Measurements from ENCODE around the gene NRTN. TPM values are rescaled to one million over a fixed set of nuclear protein-coding genes. Genes with fewer than 3 reads are reported as not detected.
"Not testable (repeated sequence)": the region's sequence is repeated elsewhere in the genome, so short reads cannot be mapped to it uniquely, and the experiment has no call there.

NRTN gene
- total RNA-seq, 2 experiments from 2014 or later: not detected

DNA sequence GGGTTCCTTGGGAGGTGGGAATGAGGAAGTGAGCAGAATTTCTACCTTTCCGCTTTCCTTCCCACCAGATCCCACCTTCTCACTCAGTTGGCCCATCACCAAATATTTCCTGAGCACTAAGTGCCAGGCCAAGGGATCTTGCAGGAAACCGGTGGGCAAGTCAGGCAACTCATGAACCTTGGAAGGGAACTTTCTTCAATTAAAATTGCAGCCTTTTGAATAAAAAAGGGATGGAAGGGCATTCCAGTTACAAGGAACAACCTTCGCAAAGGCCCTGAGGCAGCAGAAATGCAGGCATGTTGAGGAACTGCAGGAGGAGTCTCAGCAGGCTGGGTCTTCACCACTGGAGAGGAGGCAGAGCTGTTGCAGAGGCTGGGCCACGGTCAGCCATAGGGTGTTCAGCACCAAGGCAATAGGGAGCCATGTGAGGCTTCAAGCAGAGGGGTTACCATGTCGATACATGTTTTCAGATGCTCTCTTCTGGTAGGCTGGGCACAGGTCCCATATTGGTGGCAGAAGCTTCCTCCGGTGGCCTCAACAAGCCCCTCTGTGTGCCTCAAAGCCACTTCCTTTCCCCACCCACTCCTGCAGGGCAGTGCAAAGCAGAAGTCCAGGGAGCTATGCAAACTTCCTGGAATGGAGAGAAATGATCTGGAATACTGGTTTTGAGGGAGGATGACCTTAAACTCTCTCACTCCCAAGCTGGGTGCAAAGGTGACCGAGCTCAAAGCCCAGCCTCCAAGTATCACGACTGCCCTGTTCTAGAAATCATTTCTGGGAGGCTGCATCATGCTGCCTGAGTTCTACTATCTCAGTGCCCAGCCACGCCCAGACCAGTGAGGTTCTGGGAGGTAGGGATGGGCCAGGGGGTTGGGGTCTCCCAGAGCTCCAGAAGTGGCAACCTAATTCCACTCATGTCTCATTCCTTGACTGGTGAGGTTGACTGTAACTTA is 34.5 kb downstream of the NRTN start, which contains the start of gene FUT6:
FUT6 (minus strand) TSS at position 638 of the 953 bp plus-strand sequence. CDS start 7,135 bp downstream, outside the sequence.
- no peak for ATAC-seq

DNA sequence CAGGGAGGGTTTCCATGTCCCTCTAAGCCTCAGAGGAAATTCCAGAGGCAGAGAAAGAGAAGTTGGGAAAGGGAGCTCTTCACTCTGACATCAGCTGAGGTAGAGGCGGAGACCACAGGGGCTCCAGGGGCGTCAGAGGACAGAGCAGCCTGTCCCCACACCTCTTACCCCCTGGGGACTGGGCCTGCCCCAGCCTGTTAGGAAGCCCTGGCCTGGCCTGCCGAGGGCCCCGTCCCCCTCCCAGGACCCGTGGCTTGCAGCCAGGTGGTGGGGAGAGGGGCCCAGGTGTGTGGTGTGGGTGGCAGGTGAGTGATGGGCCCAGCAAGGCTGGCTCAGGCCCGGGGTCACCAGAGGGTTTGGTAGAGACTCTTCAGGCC is 36.9 kb downstream of the NRTN start:
- H3K9me3 Mint-ChIP-seq (ENCODE audit: low read depth); H3K27me3 Mint-ChIP-seq; ATAC-seq; H3K4me3 Mint-ChIP-seq; DNase-seq; H3K36me3 Mint-ChIP-seq; CTCF ChIA-PET; H3K27ac Mint-ChIP-seq: not testable (repeated sequence)
- H3K4me1 Mint-ChIP-seq: peaks cover 15% of the 10 kb centered on the region

More for the DNA sequence above, 34.5 kb downstream of the NRTN start, which contains the start of gene FUT6:
- Mint-ChIP-seq H3K36me3 (no peaks in the 10 kb centered on the region), H3K9me3 (ENCODE audit: low read depth) (no peaks in the 10 kb centered on the region), H3K27ac (no peak within 1 kb of the TSS), H3K4me3 (no peak within 1 kb of the TSS), H3K27me3 (peaks cover 3% of the 10 kb centered on the region), H3K4me1 (peaks cover 15% of the 10 kb centered on the region)
- DNase-seq: no peak
- CTCF ChIA-PET: interaction anchor here (0.9 to 1.1 kb wide), 4 partner anchors 10 to 54 kb away, joined by 3 to 5 read pairs (median 4); no protein-coding TSS in a partner anchor

DNA sequence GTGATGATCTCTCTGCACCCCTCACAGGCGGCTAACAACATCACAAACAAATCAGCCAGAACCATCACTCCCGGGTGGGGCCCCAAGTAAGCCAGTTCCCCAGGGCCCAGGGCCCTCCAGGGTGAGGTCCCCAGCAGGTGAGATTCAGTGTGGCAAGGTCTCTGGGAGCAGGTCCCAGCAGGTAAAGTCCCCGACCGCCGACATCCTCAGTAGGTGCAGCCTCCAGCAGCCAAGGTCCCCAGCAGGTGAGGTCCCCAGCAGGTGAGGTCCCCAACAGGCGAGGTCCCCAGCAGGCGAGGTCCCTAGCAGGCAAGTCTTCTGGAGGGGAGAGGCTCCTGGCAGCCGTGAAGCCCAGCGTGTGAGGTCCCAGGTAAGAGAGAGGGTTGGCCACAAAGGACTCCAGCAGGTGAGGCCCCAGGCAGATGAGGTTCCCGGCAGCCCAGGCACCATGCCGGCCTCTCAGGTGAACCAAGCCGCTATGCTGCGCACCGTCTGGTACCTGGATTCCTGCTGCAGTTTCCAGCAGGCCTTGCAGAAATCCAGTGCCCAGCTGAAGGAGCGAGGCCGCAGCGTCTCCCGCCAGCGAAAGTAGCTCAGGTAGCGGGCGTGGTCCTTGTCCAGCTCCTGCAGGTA is 38.5 kb downstream of the NRTN start:
- no peaks in the 10 kb centered on the region for H3K9me3 Mint-ChIP-seq (ENCODE audit: low read depth)
- CTCF ChIA-PET: no interaction called here
- no peak overlapping the region for H3K27ac Mint-ChIP-seq
- ATAC-seq: no peak
- H3K4me1 Mint-ChIP-seq: peaks cover 11% of the 10 kb centered on the region
- H3K27me3 Mint-ChIP-seq: peaks cover 2% of the 10 kb centered on the region
- no peak overlapping the region for H3K4me3 Mint-ChIP-seq
- no peaks in the 10 kb centered on the region for H3K36me3 Mint-ChIP-seq
- DNase-seq: no peak

DNA sequence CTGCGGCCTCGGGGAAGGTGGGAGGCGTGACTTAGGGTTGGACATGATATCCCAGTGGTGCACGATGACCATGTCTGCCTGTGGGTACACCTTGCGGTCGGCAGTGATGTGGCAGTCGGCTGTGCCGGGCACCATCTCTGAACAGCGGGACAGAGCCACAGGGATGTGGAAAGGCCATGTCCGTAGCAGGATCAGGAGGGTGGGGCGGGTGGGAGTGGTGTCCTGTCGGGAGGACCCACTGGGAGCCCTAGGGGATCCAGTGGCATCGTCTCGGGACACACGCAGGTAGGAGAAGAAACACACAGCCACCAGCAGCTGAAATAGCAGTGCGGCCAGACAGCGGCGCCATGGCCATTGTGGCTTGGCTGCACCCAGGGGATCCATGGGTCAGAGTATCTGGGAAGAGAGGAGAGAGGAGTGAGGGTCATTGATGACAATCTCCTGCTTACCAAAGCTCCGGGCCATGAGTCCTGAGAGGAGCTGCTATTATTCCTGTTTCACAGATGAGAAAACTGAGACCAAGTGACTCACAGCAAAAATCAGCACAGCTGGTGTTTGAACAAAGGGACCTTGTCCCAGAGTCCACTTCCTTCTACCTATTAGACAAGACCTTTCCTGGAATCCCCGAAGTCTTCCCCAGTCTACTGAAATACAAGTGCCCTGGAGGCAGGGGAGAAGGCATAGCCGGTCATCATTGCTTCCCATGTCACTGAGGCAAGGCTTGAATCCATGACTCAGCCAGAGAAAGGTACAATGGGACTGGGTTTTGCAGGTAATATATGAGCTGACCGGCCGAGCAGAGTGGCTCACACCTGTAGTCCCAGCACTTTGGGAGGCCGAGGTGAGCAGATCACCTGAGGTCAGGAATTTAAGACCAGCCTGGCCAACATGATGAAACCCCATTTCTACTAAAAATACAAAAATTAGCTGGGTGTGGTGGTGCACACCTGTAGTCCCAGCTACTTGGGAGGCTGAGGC is 39.9 kb downstream of the NRTN start:
- CTCF ChIA-PET: no interaction called here
- no peaks in the 10 kb centered on the region for H3K36me3 Mint-ChIP-seq
- no peaks in the 10 kb centered on the region for H3K27me3 Mint-ChIP-seq
- ATAC-seq (no peak), DNase-seq (no peak)
- peaks cover under 1% of the 10 kb centered on the region for H3K4me1 Mint-ChIP-seq
- H3K27ac Mint-ChIP-seq: no peak overlapping the region
- H3K4me3 Mint-ChIP-seq: no peak overlapping the region
- no peaks in the 10 kb centered on the region for H3K9me3 Mint-ChIP-seq (ENCODE audit: low read depth)

DNA sequence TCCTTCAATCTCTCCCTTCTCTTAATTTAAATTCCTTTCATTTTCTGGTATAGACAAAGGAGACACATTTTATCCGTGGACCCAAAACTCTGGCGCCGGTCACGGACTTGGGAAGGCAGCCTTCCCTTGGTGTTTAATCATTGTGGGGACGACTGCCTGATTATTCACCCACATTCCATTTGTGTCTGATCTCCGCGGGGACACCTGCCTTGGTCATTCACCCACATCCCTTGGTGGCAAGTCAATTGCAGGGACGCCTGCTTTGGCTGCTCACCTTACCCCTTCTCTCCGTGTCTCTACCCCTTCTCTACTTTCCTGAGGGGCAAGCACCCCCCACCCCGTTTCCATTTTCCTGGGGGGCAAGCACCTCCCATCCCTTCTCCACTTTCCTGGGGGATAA is 43.0 kb downstream of the NRTN start:
- H3K4me3 Mint-ChIP-seq; DNase-seq; H3K27ac Mint-ChIP-seq; H3K9me3 Mint-ChIP-seq (ENCODE audit: low read depth); H3K4me1 Mint-ChIP-seq; ATAC-seq; H3K27me3 Mint-ChIP-seq; H3K36me3 Mint-ChIP-seq; CTCF ChIA-PET: not testable (repeated sequence)

DNA sequence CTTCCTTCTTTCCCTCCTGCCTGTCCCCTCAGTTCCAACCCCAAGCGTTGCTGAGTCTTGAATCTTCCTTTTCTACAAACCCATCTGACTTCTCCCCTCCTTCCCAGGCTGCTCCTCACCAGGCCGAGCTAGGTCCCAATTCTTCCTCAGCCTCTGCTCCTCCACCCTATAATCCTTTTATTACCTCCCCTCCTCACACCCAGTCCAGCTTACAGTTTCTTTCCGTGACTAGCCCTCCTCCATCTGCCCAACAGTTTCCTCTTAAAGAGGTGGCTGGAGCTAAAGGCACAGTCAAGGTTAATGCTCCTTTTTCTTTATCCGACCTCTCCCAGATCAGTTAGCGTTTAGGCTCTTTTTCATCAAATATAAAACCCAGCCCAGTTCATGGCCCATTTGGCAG is 43.8 kb downstream of the NRTN start:
- H3K4me3 Mint-ChIP-seq; H3K27me3 Mint-ChIP-seq; DNase-seq; CTCF ChIA-PET; H3K4me1 Mint-ChIP-seq; H3K36me3 Mint-ChIP-seq; ATAC-seq; H3K27ac Mint-ChIP-seq; H3K9me3 Mint-ChIP-seq (ENCODE audit: low read depth): not testable (repeated sequence)

DNA sequence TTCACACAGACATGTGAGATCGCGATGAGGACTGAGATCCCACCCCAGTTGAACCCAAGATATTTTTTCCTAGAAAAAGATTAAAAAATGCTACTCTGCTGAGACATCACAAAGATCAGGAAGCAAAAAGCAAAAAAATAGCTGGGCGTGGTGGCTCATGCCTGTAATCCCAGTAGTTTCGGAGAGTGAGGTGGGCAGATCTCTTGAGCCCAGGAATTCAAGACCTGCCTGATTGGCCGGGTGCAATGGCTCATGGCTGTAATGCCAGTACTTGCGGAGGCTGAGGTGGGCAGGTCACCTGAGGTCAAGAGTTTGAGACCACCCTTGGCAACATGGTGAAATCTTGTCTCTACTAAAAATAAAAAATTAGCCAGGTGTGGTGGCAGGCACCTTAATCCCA is 45.3 kb downstream of the NRTN start:
- no peaks in the 10 kb centered on the region for H3K4me1 Mint-ChIP-seq
- CTCF ChIA-PET: no interaction called here
- ATAC-seq (no peak), DNase-seq (no peak)
- H3K27ac Mint-ChIP-seq: no peak overlapping the region
- H3K36me3 Mint-ChIP-seq: no peaks in the 10 kb centered on the region
- no peaks in the 10 kb centered on the region for H3K9me3 Mint-ChIP-seq (ENCODE audit: low read depth)
- no peaks in the 10 kb centered on the region for H3K27me3 Mint-ChIP-seq
- H3K4me3 Mint-ChIP-seq: no peak overlapping the region

DNA sequence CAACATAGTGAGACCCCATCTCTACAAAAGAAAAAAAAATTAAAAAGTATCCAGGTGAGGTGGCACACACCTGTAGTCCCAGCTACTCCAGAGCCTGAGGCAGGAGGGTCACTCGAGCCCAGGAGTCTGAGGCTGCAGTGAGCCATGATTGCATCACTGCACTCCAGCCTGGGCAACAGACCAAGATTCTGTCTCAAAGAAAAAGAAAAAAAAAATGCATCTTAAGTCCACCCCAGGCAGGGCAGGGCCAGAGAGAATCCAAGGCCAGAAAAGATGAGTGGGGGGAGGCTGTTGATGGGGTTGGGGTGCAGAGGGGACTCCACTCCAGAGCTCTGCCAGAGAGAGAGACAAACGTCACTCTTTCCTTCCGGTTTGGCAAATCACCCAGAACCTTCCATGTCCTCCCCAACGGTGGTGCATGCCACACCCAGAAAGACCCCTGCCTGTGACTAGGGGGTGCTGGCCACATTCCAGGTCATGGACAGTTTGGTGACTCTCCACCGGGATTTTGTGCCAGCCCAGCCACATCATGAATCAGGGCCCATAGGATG is 46.0 kb downstream of the NRTN start:
- DNase-seq: no peak
- Mint-ChIP-seq H3K36me3 (no peaks in the 10 kb centered on the region), H3K27ac (no peak overlapping the region), H3K4me1 (no peaks in the 10 kb centered on the region), H3K27me3 (no peaks in the 10 kb centered on the region), H3K9me3 (ENCODE audit: low read depth) (no peaks in the 10 kb centered on the region), H3K4me3 (no peak overlapping the region)
- CTCF ChIA-PET: no interaction called here
- no peak for ATAC-seq

DNA sequence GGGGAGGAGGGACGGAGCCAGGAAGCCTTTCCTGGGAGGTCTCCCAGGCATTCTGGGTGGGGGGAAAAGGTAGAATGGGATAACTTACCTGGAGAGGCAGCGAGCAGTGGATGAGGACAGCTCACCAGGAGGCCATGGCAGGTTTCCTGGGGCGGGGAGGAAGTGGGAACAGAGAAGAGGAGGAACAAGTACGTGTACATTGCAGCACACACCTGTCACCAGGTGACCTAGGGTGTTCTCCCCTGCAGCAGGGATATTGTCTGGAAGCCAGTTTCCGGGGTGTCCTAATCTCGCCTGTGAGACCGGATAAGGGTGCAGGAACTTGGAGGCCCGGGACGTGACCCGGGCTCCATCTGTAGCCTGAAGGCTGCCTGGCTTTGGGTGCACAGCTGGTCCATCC is 46.4 kb downstream of the NRTN start, which contains the start of gene FUT3:
FUT3 (minus strand) TSS at position 148 of the 400 bp plus-strand sequence.
- Mint-ChIP-seq H3K36me3 (no peaks in the 10 kb centered on the region), H3K27ac (no peak within 1 kb of the TSS), H3K4me1 (no peaks in the 10 kb centered on the region), H3K4me3 (no peak within 1 kb of the TSS), H3K9me3 (ENCODE audit: low read depth) (no peaks in the 10 kb centered on the region), H3K27me3 (no peaks in the 10 kb centered on the region)
- CTCF ChIA-PET: no interaction called here
- no peak for ATAC-seq
- DNase-seq: no peak

DNA sequence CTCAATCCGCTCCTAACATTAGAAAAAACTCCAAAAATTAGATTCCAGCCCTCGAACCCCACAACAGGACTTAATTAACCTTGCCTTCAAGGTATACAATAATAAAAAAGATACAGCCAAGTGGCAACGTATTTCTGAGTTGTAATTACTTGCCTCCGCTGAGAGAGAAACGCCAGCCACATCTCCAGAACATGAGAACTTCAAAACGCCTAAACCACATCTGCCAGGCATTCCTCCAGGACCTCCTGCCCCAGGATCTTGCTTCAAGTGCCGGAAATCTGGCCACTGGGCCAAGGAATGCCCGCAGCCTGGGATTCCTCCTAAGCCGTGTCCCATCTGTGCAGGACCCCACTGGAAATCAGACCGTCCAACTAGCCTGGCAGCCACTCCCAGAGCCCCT is 49.3 kb downstream of the NRTN start:
- H3K4me3 Mint-ChIP-seq; DNase-seq; H3K36me3 Mint-ChIP-seq; CTCF ChIA-PET; H3K27ac Mint-ChIP-seq; ATAC-seq; H3K27me3 Mint-ChIP-seq; H3K9me3 Mint-ChIP-seq (ENCODE audit: low read depth); H3K4me1 Mint-ChIP-seq: not testable (repeated sequence)

DNA sequence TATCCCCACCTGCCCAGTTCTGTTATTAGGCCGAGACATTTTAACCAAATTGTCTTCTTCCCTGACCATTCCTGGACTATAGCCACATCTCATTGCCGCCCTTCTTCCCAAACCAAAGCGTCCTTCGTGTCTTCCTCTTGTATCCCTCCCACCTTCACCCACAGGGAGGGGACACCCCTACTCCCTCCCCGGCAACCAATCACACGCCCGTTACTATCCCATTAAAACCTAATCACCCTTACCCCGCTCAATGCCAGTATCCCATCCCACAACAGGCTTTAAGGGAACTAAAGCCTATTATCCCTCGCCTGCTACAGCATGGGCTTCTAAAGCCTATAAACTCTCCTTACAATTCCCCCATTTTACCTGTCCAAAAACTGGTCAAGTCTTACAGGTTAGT is 50.3 kb downstream of the NRTN start:
- H3K27me3 Mint-ChIP-seq; CTCF ChIA-PET; H3K9me3 Mint-ChIP-seq (ENCODE audit: low read depth); H3K4me3 Mint-ChIP-seq; H3K36me3 Mint-ChIP-seq; DNase-seq; H3K4me1 Mint-ChIP-seq; ATAC-seq; H3K27ac Mint-ChIP-seq: not testable (repeated sequence)

DNA sequence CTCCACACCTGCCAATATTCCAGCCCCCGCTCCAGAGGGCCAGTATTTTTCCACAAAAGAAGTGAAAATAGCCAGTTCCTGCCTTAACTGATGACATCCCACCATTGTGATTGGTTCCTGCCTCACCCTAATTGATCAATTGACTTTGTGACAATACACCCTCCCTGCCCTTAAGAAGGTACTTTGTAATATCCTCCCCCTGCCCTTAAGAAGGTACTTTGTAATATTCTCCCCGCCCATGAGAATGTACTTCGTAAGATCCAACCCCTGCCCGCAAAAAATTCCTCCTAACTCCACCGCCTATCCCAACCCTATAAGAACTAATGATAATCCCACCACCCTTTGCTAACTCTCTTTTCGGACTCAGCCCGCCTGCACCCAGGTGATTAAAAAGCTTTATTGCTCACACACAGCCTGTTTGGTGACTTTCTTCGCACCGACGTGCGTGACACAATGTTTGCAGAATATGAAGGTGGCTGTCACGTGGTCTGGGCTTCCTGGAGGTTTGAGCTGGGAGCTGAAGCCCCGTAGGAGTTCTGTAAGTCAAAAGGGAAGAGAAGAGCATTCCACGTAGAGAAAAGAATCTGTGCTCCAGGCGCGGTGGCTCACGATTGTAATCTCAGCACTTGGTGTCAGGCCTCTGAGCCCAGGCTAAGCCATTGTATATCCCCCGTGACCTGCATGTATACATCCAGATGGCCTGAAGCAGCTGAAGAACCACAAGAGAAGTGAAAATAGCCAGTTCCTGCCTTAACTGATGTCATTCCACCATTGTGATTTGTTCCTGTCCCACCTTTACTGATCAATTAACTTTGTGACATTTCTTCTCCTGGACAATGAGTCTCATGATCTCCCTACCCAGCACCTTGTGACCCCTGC is 52.6 kb downstream of the NRTN start:
- Mint-ChIP-seq H3K36me3 (no peaks in the 10 kb centered on the region), H3K27ac (no peak overlapping the region), H3K4me1 (no peaks in the 10 kb centered on the region), H3K9me3 (ENCODE audit: low read depth) (no peaks in the 10 kb centered on the region), H3K27me3 (no peaks in the 10 kb centered on the region), H3K4me3 (no peak overlapping the region)
- DNase-seq (no peak), ATAC-seq (no peak)
- CTCF ChIA-PET: no interaction called here
